Measurements from ENCODE around the gene NCAPD2. TPM values are rescaled to one million over a fixed set of nuclear protein-coding genes. Genes with fewer than 3 reads are reported as not detected.
"Not testable (repeated sequence)": the region's sequence is repeated elsewhere in the genome, so short reads cannot be mapped to it uniquely, and the experiment has no call there.

Gene NCAPD2
- total and polyA plus RNA-seq, 4 donors = 5.8 to 30.7 (median 15.8) TPM

DNA sequence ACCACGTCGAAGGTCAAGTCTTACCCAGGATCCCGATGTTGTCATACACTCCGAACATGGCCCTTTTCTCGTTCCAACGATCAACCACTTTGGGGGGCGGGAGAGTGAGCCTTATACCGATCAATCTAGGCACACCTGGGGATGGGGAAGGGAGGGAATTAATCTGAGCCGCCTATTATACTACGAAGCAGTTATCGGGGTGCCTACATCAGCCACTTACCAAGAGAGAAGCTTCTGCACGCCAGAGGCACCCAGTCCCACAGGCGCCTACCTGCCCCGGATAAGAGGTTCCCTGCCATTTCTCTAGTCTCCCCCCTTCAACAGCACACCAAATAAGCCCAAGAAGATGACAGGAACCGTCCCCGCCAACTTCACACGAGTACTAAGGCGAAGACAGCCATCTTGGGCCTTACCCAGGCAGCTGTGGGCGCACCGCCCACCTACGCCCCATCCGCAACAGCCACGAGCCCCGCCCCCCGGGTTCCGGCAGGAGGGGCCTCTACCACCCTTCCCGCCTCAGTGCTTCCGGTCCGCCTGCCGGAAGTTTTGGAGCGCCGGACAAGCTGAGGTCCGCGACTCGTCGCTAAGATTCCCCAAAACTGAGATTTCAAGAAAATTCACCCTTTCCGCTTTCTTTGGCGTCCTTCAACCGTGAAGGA is 935 bp upstream of the NCAPD2 start, which contains the start of gene MRPL51:
MRPL51 (minus strand) TSS at position 425 of the 659 bp plus-strand sequence; CDS start at position 299, 126 bp downstream.
- Histone ChIP-seq H3K9ac (ENCODE audit: insufficient read depth in 1 of 2, low read length in 2 of 2) (peak within 1 kb of the TSS; percentile 87 to 96), H3K9me3 (ENCODE audit: control insufficient read depth in 4 of 4, insufficient read depth in 3 of 4, low read length in 3 of 4) (no peaks in the 10 kb centered on the region), H3K4me1 (ENCODE audit: control insufficient read depth in 5 of 5, insufficient read depth in 5 of 5, low read length in 5 of 5) (peaks cover 0 to 22% (median 8%) of the 10 kb centered on the region in 5 donors), H3K27me3 (ENCODE audit: control insufficient read depth in 3 of 3, insufficient read depth in 3 of 3, low read length in 2 of 3) (no peaks in the 10 kb centered on the region), H3K4me3 (peak within 1 kb of the TSS; percentile 85), H3K36me3 (ENCODE audit: control insufficient read depth in 4 of 4, insufficient read depth in 4 of 4, low read length in 4 of 4) (peaks cover 0 to 24% (median 6%) of the 10 kb centered on the region in 4 donors), H3K27ac (ENCODE audit: low read depth in 1 of 2, low read length in 1 of 2) (peak within 1 kb of the TSS; percentile 90 to 93)
- 0 to 1% methylated on average over 39 of the region's 39 CpGs for WGBS, 2 donors
- DNase-seq (peak; percentile 96 to 99 (median 97)), ATAC-seq (ENCODE audit: insufficient read depth, low FRiP score) (peak; percentile 96)
- no peak for TF ChIP-seq CTCF (IDR thresholded peaks at IDR 0.05; ENCODE audit: control extremely low read depth, extremely low read depth)

DNA sequence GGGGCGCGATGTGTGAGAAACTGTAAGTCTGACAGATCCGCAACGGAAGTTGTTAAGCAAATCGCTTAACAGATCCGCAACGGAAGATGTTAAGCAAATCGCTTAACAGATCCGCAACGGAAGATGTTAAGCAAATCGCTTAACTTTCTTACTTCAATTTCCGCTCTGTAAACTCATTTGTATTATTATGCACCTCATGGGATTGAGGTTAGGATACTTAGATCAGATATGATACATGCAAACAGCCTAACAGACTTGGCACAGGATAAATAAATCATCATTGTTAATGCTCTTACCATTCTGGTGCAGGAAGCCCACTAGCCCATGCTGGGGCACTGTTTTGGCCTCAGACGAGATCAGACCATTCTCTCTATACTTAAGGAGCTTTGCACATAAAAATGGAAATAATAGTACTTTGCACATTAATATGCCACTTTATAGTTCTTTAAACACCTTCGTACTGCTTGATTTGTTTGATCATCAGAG is 399 bp downstream of the NCAPD2 start:
- H3K27me3 ChIP-seq (ENCODE audit: control insufficient read depth in 3 of 3, insufficient read depth in 3 of 3, low read length in 2 of 3) = no peaks in the 10 kb centered on the region
- H3K36me3 ChIP-seq (ENCODE audit: control insufficient read depth in 4 of 4, insufficient read depth in 4 of 4, low read length in 4 of 4) = peaks cover 0 to 26% (median 8%) of the 10 kb centered on the region in 4 donors
- H3K27ac ChIP-seq (ENCODE audit: low read depth in 1 of 2, low read length in 1 of 2) = peak overlapping the region; percentile 26 to 70
- TF ChIP-seq CTCF (IDR thresholded peaks at IDR 0.05; ENCODE audit: control extremely low read depth, extremely low read depth) = no peak
- no peaks in the 10 kb centered on the region for H3K9me3 ChIP-seq (ENCODE audit: control insufficient read depth in 4 of 4, insufficient read depth in 3 of 4, low read length in 3 of 4)
- no peak for ATAC-seq (ENCODE audit: insufficient read depth, low FRiP score)
- no peak for DNase-seq
- peaks cover 0 to 22% (median 8%) of the 10 kb centered on the region in 5 donors for H3K4me1 ChIP-seq (ENCODE audit: control insufficient read depth in 5 of 5, insufficient read depth in 5 of 5, low read length in 5 of 5)
- peak overlapping the region; percentile 0 to 79 for H3K9ac ChIP-seq (ENCODE audit: insufficient read depth in 1 of 2, low read length in 2 of 2)
- H3K4me3 ChIP-seq = peak overlapping the region; percentile 62
- 1% methylated on average over 14 of the region's 14 CpGs for WGBS, 2 donors

- no peak overlapping the region for H3K4me3 ChIP-seq
- DNase-seq (no peak), ATAC-seq (ENCODE audit: insufficient read depth, low FRiP score) (no peak)
- H3K27me3 ChIP-seq (ENCODE audit: control insufficient read depth in 3 of 3, insufficient read depth in 3 of 3, low read length in 2 of 3) = no peaks in the 10 kb centered on the region
- WGBS, 2 donors = 64 to 74% methylated on average over 1 of the region's 1 CpG
- peak overlapping the region in 1 of 2 donors; percentile 79 for H3K9ac ChIP-seq (ENCODE audit: insufficient read depth in 1 of 2, low read length in 2 of 2)
- no peak overlapping the region for H3K27ac ChIP-seq (ENCODE audit: low read depth in 1 of 2, low read length in 1 of 2)
- peaks cover 0 to 31% (median 8%) of the 10 kb centered on the region in 4 donors for H3K36me3 ChIP-seq (ENCODE audit: control insufficient read depth in 4 of 4, insufficient read depth in 4 of 4, low read length in 4 of 4)
- no peak for TF ChIP-seq CTCF (IDR thresholded peaks at IDR 0.05; ENCODE audit: control extremely low read depth, extremely low read depth)
- H3K9me3 ChIP-seq (ENCODE audit: control insufficient read depth in 4 of 4, insufficient read depth in 3 of 4, low read length in 3 of 4) = no peaks in the 10 kb centered on the region
- peaks cover 0 to 22% (median 8%) of the 10 kb centered on the region in 5 donors for H3K4me1 ChIP-seq (ENCODE audit: control insufficient read depth in 5 of 5, insufficient read depth in 5 of 5, low read length in 5 of 5)
These were observed 1.1 kb downstream of the NCAPD2 start for GRCh38 chr12:6494968-6495367.

DNA sequence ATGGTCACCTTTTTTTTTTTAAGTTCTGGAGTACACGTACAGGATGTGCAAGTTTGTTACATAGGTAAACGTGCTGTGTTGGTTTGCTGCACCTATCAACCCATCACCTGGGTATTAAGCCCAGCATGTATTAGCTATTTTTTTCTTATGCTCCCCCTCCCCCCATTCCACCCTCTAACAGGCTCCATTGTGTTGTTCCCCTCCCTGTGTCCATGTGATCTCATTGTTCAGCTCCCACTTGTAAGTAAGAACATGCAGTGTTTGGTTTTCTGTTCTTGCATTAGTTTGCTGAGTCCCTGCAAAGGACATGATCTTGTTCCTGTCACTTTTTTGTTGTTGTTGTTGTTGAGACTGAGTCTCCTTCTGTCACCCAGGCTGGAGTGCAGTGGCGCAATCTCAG is 3.4 kb downstream of the NCAPD2 start:
- not testable (repeated sequence) for H3K9ac ChIP-seq (ENCODE audit: insufficient read depth in 1 of 2, low read length in 2 of 2); ATAC-seq (ENCODE audit: insufficient read depth, low FRiP score); H3K4me3 ChIP-seq; H3K27ac ChIP-seq (ENCODE audit: low read depth in 1 of 2, low read length in 1 of 2); H3K27me3 ChIP-seq (ENCODE audit: control insufficient read depth in 3 of 3, insufficient read depth in 3 of 3, low read length in 2 of 3); DNase-seq; H3K9me3 ChIP-seq (ENCODE audit: control insufficient read depth in 4 of 4, insufficient read depth in 3 of 4, low read length in 3 of 4)
- 63 to 74% methylated on average over 3 of the region's 3 CpGs for whole genome bisulfite sequencing, 2 donors
- H3K4me1 ChIP-seq (ENCODE audit: control insufficient read depth in 5 of 5, insufficient read depth in 5 of 5, low read length in 5 of 5) = peaks cover 0 to 17% (median 8%) of the 10 kb centered on the region in 5 donors
- H3K36me3 ChIP-seq (ENCODE audit: control insufficient read depth in 4 of 4, insufficient read depth in 4 of 4, low read length in 4 of 4) = peaks cover 3 to 29% (median 10%) of the 10 kb centered on the region in 4 donors
